GM12864 (cell line): ENCODE measurements around the gene FILIP1L.

Experiments
- DNase-seq: peaks from one replicate; pipeline ENCODE4 v3.0.0-alpha.2; 2011; ENCODE audit warnings: low read depth
- H3K4me3 ChIP-seq: 2 replicates; pipeline ENCODE4 v1.5.1; 2011; ENCODE audit warnings: mild to moderate bottlenecking, low read depth, low read length, control low read depth
- TF ChIP-seq, protein P1 (sequence below): IDR thresholded peaks from 2 replicates; pipeline ENCODE4 v1.5.1; 2011; ENCODE audit warnings: low read depth, mild to moderate bottlenecking, moderate library complexity, low read length, control low read depth, inconsistent platforms; ENCODE audit errors: missing control alignments

Gene FILIP1L

DNA sequence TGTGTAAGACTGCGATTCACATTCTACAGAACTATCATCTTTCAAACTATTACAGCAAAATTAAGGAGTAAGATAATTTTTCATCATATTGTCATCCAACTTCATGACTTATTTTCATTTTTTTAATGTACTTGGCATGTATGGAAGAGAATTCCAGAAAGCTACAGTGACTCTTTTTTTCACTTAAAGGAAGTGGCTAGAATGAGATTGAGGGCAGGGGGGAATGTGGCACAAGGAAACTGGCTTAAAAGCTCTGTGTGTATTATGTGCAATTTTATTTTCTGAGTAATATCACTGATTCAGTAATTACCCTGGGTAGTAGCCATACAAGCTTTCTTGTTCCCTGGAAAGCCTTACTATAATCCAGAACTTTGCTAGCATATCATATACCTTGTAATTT lies 94.6 kb downstream of the FILIP1L start:
- no peak for DNase-seq
- TF ChIP-seq, protein P1, sequence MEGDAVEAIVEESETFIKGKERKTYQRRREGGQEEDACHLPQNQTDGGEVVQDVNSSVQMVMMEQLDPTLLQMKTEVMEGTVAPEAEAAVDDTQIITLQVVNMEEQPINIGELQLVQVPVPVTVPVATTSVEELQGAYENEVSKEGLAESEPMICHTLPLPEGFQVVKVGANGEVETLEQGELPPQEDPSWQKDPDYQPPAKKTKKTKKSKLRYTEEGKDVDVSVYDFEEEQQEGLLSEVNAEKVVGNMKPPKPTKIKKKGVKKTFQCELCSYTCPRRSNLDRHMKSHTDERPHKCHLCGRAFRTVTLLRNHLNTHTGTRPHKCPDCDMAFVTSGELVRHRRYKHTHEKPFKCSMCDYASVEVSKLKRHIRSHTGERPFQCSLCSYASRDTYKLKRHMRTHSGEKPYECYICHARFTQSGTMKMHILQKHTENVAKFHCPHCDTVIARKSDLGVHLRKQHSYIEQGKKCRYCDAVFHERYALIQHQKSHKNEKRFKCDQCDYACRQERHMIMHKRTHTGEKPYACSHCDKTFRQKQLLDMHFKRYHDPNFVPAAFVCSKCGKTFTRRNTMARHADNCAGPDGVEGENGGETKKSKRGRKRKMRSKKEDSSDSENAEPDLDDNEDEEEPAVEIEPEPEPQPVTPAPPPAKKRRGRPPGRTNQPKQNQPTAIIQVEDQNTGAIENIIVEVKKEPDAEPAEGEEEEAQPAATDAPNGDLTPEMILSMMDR: no peak
- H3K4me3 ChIP-seq: no peak overlapping the region

DNA sequence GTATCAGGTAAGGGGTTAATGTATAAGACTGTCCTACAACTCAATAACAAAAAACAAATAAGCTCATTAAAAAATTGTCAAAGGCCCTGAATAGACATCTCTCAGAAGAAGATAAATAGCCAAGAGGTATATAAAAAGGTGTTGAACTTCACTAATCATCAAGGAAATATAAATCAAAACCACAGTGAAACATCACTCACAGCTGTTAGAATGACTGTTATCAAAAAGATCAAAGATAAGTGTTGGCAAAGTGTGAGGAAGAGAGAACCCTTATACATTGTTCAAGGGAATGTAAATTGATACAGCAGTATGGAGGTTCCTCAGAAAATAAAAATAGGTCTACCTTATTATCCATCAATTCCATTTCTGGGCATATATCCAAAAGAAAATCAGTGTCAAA lies 95.5 kb downstream of the FILIP1L start:
- no peak overlapping the region for H3K4me3 ChIP-seq
- DNase-seq: no peak
- TF ChIP-seq, protein P1: no peak

DNA sequence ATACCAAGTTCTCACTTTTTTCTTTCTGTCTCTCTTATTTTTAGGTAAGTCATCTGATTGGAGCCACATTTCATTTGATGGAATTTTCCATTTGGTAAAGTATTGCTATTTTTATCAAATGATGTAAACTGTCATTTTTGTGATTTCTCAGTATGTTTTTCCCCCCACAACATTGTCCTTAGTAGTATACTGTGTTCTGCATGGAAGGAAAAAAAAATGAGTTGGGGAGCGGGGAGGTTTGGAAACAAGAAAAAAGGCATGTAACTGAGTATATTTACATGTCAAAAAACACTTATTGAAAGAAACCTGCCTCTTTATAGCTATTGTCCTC lies 104.2 kb downstream of the FILIP1L start:
- no peak overlapping the region for H3K4me3 ChIP-seq
- no peak for DNase-seq
- TF ChIP-seq, protein P1: no peak

DNA sequence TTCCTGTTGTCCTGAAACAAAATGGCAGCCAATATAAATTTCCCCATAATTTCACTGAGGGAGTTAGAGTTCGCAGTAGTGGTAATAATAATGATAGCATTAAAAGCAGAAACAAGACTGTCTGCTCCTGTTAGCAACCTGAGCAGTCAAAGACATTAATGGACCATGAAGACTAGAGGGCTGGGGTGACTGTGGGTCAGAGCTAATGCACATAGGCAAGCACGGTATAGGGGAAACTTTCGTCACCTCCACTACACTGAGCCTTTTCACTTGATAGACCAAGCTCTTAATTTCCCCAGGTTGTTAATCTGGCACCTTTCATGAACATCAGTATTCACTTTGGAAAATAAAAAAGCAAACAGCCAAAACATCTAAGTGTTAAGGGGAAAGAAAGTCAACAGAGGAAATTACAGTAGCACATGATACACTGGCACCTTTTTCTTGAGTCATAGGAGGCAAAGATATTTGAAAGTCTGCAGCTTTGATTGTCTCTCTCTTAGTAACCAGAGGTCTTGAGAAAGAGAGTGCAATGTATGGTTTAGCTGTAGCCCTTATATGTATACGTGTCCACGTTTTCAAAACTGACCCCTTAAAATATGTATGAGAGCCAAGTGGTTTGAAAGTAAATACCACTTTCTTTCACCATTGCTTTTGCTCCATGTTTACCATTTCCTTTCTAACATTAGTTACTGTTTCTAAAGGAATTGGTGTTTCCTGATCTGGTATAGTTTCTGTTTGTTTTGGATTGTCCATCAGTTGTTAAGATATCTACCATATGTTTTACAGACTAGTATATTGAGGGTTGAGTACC lies 104.8 kb downstream of the FILIP1L start:
- TF ChIP-seq, protein P1: no peak
- no peak overlapping the region for H3K4me3 ChIP-seq
- no peak for DNase-seq

DNA sequence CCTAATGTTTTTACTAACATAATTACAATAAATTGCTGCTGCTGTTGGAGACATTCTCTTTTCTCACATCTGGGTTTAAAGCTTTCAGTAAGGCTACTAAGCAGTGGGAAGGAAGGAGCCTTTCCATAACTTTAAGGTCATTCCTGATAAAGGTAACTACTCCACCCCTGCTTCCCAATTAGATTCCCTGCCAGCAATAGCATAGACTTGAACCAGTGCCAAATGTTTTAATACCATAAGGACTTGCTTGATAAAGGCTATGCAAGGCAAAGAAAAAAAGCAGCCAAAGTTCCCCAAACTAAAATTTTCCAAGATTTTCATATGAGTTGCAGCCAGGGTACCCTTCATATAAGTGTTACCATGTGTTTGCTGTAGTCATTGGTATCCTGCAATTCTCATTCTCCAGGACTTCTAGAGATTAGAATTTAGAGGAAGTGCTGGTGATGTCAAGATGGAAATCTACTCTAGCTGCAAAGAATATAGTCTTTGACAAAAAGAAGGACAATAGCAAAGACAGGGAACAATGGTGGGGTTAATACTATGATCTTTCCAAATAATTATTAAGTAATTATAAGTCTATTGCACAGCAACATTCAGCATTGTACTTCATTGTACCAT lies 106.1 kb downstream of the FILIP1L start:
- DNase-seq: no peak
- TF ChIP-seq, protein P1: no peak
- H3K4me3 ChIP-seq: no peak overlapping the region

DNA sequence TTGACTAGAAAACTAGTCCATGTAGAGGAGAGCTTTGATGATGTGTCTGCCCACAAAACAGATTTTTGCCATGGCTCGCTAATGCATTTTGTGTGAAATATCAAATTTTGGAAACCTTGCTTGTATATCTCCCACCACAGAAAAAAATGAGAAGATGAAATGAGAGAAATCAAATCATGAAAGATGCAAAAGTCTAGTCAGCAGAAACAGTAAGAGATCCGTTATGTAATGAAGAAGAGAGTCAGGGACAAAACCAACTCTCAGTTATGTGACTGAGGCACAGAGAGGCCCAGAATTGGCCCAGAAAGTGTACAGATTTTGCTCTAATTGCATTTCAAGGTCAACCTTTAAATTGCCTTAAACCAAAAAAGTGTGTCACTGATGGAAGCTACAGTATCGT lies 107.0 kb downstream of the FILIP1L start:
- TF ChIP-seq, protein P1: no peak
- no peak overlapping the region for H3K4me3 ChIP-seq
- DNase-seq: no peak

DNA sequence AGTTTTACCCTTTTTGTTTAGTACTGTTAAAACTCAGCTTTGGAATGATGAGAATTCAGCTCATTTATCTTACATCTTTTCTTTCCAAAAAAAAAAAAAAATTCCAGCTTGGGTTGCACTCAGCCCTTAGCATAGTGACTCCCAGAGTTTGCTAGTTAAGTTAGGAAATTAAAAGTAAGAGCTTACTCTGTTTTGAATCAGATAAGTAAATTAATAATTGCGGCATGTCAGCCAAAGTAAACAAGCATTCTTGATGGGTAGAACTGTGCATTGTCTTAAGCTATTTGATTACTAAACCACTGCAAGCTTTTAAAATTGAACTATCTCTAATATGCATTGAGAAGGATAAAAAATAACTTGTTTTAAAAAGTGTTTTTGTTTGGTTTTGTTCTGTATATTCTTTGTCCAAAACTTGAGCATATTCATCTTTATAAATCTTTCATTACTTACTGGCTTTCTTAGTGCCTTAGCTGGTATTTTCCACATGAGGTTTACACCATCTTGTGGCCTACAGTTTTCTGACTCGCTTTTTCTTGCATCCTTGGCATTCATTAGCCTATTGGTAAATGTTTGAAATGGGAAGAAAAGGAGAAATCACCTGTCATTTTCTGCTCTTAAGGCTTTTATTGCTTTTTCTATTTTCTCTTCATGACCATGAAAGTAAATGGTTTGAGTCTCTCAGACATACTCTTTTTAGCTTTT lies 107.6 kb downstream of the FILIP1L start:
- TF ChIP-seq, protein P1: no peak
- DNase-seq: no peak
- no peak overlapping the region for H3K4me3 ChIP-seq
